ENCODE measurements around the gene CAMK1D. TPM values are rescaled to one million over a fixed set of nuclear protein-coding genes. Genes with fewer than 3 reads are reported as not detected.
"Not testable (repeated sequence)": the region's sequence is repeated elsewhere in the genome, so short reads cannot be mapped to it uniquely, and the experiment has no call there.

Gene CAMK1D
- total RNA-seq, 1 donor from 2014 or later, result 2.3 TPM

- Histone ChIP-seq H3K4me3 (ENCODE audit: low read depth, low read length) (no peak overlapping the region), H3K36me3 (ENCODE audit: control insufficient read depth, insufficient read depth, low read length) (no peaks in the 10 kb centered on the region), H3K27me3 (ENCODE audit: control insufficient read depth, insufficient read depth, low read length) (no peaks in the 10 kb centered on the region)
- no peak for DNase-seq (ENCODE audit: low read depth)
- no peak for TF ChIP-seq CTCF (IDR thresholded peaks at IDR 0.05; ENCODE audit: insufficient read depth, low read length, poor library complexity, severe bottlenecking)
These were observed 8.3 kb downstream of the CAMK1D start for GRCh38 chr10:12357525-12358151.

DNA sequence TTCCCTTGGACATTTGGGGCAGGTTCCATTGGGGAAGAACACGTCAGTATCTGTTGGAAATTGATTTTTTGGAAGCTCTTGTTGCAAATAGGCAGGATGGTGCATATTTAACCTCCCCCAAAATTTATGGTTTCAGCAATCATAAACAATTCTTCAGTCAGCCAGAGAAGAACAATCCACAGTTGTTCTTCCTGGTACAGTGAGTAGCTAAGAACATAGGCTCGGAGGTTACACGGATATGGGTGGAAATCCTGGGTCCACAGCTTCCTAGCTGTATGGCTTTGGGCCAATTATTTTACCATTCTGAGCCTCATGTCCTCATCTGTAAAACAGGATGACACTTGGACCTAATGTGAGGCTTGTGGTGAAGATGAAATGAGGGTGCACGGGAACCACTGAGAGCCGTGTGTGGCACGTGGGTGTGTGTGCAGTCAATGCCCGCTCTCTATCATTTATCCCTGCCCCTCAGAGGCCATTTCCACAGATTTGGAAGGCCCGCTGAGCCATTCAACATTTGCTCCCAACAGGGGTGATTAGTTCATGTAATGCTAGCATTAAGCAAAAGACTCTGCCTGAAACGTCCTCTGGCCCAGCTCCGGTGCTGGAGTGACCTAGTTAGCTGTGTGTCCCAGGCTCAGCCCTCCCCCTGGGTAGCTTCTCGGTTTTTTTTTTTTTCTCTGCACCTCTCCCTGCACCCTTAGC lies 9.7 kb downstream of the CAMK1D start:
- Histone ChIP-seq H3K4me3 (ENCODE audit: low read depth, low read length) (no peak overlapping the region), H3K27me3 (ENCODE audit: control insufficient read depth, insufficient read depth, low read length) (no peaks in the 10 kb centered on the region), H3K36me3 (ENCODE audit: control insufficient read depth, insufficient read depth, low read length) (no peaks in the 10 kb centered on the region)
- TF ChIP-seq CTCF (IDR thresholded peaks at IDR 0.05; ENCODE audit: insufficient read depth, low read length, poor library complexity, severe bottlenecking), result no peak
- DNase-seq (ENCODE audit: low read depth), result no peak

- DNase-seq (ENCODE audit: low read depth), result no peak
- H3K36me3 ChIP-seq (ENCODE audit: control insufficient read depth, insufficient read depth, low read length), result no peaks in the 10 kb centered on the region
- no peak for TF ChIP-seq CTCF (IDR thresholded peaks at IDR 0.05; ENCODE audit: insufficient read depth, low read length, poor library complexity, severe bottlenecking)
- no peaks in the 10 kb centered on the region for H3K27me3 ChIP-seq (ENCODE audit: control insufficient read depth, insufficient read depth, low read length)
- H3K4me3 ChIP-seq (ENCODE audit: low read depth, low read length), result no peak overlapping the region
These were observed 11.1 kb downstream of the CAMK1D start for GRCh38 chr10:12360461-12360860.

DNA sequence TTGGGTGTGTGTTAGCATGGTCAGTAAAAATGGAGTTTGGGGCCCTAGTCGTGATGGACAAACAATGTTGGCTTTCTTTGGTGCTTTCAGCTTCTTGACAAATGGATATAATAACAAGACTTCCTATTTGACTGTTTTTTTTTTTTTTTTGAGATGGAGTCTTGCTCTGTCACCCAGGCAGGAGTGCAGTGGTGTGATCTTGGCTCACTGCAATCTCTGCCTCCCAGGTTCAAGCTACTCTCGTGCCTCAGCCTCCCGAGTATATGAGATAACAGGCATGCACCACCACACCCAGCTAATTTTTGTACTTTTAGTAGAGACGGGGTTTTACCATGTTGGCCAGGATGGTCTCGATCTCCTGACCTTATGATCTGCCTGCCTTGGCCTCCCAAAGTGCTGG lies 11.8 kb downstream of the CAMK1D start:
- not testable (repeated sequence) for H3K36me3 ChIP-seq (ENCODE audit: control insufficient read depth, insufficient read depth, low read length); H3K27me3 ChIP-seq (ENCODE audit: control insufficient read depth, insufficient read depth, low read length); H3K4me3 ChIP-seq (ENCODE audit: low read depth, low read length); DNase-seq (ENCODE audit: low read depth)

- TF ChIP-seq CTCF (IDR thresholded peaks at IDR 0.05; ENCODE audit: insufficient read depth, low read length, poor library complexity, severe bottlenecking), result no peak
- DNase-seq (ENCODE audit: low read depth), result no peak
- H3K36me3 ChIP-seq (ENCODE audit: control insufficient read depth, insufficient read depth, low read length), result no peaks in the 10 kb centered on the region
- H3K4me3 ChIP-seq (ENCODE audit: low read depth, low read length), result no peak overlapping the region
- H3K27me3 ChIP-seq (ENCODE audit: control insufficient read depth, insufficient read depth, low read length), result no peaks in the 10 kb centered on the region
These were observed 15.2 kb downstream of the CAMK1D start for GRCh38 chr10:12364559-12364958.

GRCh38 chr10:12367272-12367671 lies 17.9 kb downstream of the CAMK1D start:
- Histone ChIP-seq H3K27me3 (ENCODE audit: control insufficient read depth, insufficient read depth, low read length) (no peaks in the 10 kb centered on the region), H3K36me3 (ENCODE audit: control insufficient read depth, insufficient read depth, low read length) (no peaks in the 10 kb centered on the region), H3K4me3 (ENCODE audit: low read depth, low read length) (no peak overlapping the region)
- TF ChIP-seq CTCF (IDR thresholded peaks at IDR 0.05; ENCODE audit: insufficient read depth, low read length, poor library complexity, severe bottlenecking), result no peak
- no peak for DNase-seq (ENCODE audit: low read depth)

Data from kidney epithelial cell (primary cell).